ENCODE results near the gene RAPGEF4. TPM values are rescaled to one million over a fixed set of nuclear protein-coding genes. Genes with fewer than 3 reads are reported as not detected.
"Not testable (repeated sequence)": the region's sequence is repeated elsewhere in the genome, so short reads cannot be mapped to it uniquely, and the experiment has no call there.

Gene RAPGEF4
- total RNA-seq, 1 donor from 2014 or later, result 21.8 TPM

DNA sequence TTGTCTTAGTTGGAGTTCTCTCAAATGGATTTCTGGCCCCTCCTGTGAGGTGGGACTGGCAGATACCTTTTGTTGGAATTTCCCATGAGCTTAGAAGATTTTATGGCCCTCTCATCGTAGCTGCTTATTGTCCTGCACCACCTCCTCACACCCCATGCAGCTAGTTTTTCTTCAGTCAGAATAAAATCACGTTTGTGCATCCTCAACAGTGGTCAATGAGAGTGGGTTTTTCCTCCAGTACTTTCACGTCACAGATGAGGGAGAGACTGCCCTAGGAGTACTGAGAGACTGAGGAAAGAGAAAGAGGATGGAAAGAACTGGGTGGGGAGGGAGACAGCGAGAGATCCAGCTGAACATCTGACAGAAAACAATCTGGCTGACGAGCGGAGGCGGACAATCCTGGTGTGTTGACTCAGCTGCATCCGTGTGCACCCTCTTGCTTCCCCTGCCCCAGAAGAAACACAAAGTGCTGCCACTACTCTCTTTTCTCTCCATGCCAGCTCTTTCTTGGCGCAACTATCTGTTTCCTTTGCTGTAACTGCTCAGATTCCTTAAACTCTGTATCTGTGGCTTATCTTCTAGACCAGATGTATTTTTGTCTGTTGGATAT is 7.4 kb downstream of the RAPGEF4 start:
- no peak for TF ChIP-seq CTCF (IDR thresholded peaks at IDR 0.05)
- H3K4me1 ChIP-seq, result no peaks in the 10 kb centered on the region
- H3K9me3 ChIP-seq, result no peaks in the 10 kb centered on the region
- H3K36me3 ChIP-seq, result no peaks in the 10 kb centered on the region
- H3K27me3 ChIP-seq, result peaks cover 12% of the 10 kb centered on the region
- no peak overlapping the region for H3K27ac ChIP-seq
- intact Hi-C loops (cut with DNase I), result no loop called here
- DNase-seq (no peak), ATAC-seq (no peak)
- no peak overlapping the region for H3K4me3 ChIP-seq

DNA sequence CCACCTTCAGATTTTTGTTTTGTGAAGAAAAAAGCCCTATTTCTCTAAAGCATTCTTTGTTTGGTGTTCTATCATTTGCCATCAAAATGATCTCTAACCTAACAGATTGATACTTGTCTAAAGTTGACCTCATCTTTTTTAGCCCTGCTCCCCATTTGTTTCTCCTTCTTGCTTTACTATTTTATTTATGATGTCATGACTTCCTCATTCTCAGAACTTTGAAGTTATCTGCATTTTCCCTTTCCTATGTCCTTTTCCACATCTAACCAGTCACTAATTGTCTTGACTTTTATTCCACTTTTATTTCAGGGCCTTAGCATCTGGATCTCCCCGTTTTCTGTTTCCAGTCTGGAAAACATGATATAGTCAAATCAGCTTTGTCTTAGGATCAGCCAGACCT is 8.3 kb downstream of the RAPGEF4 start:
- DNase-seq (no peak), ATAC-seq (no peak)
- no peak overlapping the region for H3K27ac ChIP-seq
- H3K27me3 ChIP-seq, result peaks cover 5% of the 10 kb centered on the region
- no peak for TF ChIP-seq CTCF (IDR thresholded peaks at IDR 0.05)
- H3K36me3 ChIP-seq, result no peaks in the 10 kb centered on the region
- no peaks in the 10 kb centered on the region for H3K9me3 ChIP-seq
- no peaks in the 10 kb centered on the region for H3K4me1 ChIP-seq
- no peak overlapping the region for H3K4me3 ChIP-seq
- intact Hi-C loops (cut with DNase I), result no loop called here

- Histone ChIP-seq H3K4me3 (no peak overlapping the region), H3K9me3 (no peaks in the 10 kb centered on the region), H3K36me3 (no peaks in the 10 kb centered on the region), H3K27ac (no peak overlapping the region), H3K4me1 (no peaks in the 10 kb centered on the region), H3K27me3 (peaks cover 5% of the 10 kb centered on the region)
- ATAC-seq (no peak), DNase-seq (no peak)
- no peak for TF ChIP-seq CTCF (IDR thresholded peaks at IDR 0.05)
- intact Hi-C loops (cut with DNase I), result no loop called here
These were observed 10.0 kb downstream of the RAPGEF4 start for GRCh38 chr2:172745636-172746035.

DNA sequence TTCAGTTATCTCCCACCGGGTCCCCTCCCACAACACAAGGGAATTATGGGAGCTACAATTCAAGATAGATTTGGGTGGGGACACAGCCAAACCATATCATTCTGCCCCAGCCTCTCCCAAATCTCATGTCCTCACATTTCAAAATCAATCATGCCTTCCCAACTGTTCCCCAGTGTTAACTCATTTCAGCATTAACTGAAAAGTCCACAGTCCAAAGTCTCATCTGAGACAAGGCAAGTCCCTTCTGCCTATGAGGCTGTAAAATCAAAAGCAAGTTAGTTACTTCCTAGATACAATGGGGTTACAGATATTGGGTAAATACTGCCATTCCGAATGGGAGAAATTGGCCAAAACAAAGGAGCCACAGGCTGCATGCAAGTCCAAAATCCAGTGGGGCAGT is 12.9 kb downstream of the RAPGEF4 start:
- intact Hi-C loops (cut with DNase I), result not testable (repeated sequence)

GRCh38 chr2:172749388-172749787 is 13.7 kb downstream of the RAPGEF4 start:
- H3K4me3 ChIP-seq, result no peak overlapping the region
- TF ChIP-seq CTCF (IDR thresholded peaks at IDR 0.05), result no peak
- H3K9me3 ChIP-seq, result no peaks in the 10 kb centered on the region
- no peak overlapping the region for H3K27ac ChIP-seq
- H3K27me3 ChIP-seq, result no peaks in the 10 kb centered on the region
- no peak for ATAC-seq
- H3K36me3 ChIP-seq, result no peaks in the 10 kb centered on the region
- no peaks in the 10 kb centered on the region for H3K4me1 ChIP-seq
- intact Hi-C loops (cut with DNase I), result no loop called here
- DNase-seq, result no peak

More for the DNA sequence above, 12.9 kb downstream of the RAPGEF4 start:
- H3K27ac ChIP-seq, H3K27me3 ChIP-seq, H3K36me3 ChIP-seq, DNase-seq, H3K4me1 ChIP-seq, ATAC-seq, H3K4me3 ChIP-seq, H3K9me3 ChIP-seq: not testable (repeated sequence)

GRCh38 chr2:172751564-172751963 is 15.9 kb downstream of the RAPGEF4 start:
- Histone ChIP-seq H3K9me3 (no peaks in the 10 kb centered on the region), H3K4me1 (no peaks in the 10 kb centered on the region), H3K27me3 (no peaks in the 10 kb centered on the region), H3K4me3 (no peak overlapping the region), H3K27ac (no peak overlapping the region), H3K36me3 (no peaks in the 10 kb centered on the region)
- ATAC-seq (no peak), DNase-seq (no peak)
- TF ChIP-seq CTCF (IDR thresholded peaks at IDR 0.05), result no peak
- intact Hi-C loops (cut with DNase I), result no loop called here

Measured in upper lobe of right lung (tissue), 1 donor.